Testis (tissue), 2 donors: ENCODE data around the gene FAM171A2.

Experiments
- POLR2A ChIP-seq: fragments of 450-650 bp; IDR thresholded peaks from one replicate; pipeline ENCODE4 v1.6.1; 2017; ENCODE audit warnings: antibody characterized with exemption, mild to moderate bottlenecking, moderate library complexity
- TF ChIP-seq, protein P1 (sequence below), 3 experiments: fragments of 450-650 bp in 2 of 3; fragments of 200-600 bp in 1 of 3; sonication (generic) in 1 of 3; IDR thresholded peaks; one replicate each; pipeline ENCODE4 v1.5.1; 2016 to 2019; ENCODE audit warnings: antibody characterized with exemption in 3 of 3, mild to moderate bottlenecking in 2 of 3, moderate library complexity in 1 of 3

DNA sequence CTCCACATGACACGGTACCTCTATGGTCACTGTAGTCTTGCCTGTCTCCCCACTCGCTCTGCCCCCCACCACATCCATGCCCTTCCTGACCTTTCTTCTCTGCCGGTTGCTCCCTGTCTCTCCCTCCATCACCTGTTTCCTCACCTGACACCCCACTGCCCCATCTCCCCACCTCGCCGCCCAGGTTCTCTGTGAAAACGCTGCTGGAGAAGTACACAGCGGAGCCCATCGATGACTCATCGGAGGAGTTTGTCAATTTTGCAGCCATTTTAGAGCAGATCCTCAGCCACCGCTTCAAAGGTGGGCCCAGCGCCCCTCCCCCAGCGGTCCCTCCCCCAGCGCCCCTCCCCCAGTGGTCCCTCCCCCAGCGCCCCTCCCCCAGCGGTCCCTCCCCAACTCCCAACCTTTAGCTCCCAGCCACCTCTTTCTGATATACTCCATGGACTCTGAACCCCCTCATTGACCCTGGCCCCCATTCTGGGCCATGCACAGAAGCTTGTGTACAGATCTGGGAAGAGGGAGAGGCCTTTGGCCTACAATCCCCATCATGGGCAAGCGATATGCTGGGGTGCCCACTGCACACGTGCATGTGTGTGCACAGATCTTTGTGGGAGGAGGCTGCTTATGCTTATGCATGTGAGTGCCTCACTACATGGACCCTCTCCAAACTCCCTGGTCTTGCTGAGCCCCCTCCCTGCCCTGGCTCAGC is 51.1 kb downstream of the FAM171A2 start:
- TF ChIP-seq, protein P1, sequence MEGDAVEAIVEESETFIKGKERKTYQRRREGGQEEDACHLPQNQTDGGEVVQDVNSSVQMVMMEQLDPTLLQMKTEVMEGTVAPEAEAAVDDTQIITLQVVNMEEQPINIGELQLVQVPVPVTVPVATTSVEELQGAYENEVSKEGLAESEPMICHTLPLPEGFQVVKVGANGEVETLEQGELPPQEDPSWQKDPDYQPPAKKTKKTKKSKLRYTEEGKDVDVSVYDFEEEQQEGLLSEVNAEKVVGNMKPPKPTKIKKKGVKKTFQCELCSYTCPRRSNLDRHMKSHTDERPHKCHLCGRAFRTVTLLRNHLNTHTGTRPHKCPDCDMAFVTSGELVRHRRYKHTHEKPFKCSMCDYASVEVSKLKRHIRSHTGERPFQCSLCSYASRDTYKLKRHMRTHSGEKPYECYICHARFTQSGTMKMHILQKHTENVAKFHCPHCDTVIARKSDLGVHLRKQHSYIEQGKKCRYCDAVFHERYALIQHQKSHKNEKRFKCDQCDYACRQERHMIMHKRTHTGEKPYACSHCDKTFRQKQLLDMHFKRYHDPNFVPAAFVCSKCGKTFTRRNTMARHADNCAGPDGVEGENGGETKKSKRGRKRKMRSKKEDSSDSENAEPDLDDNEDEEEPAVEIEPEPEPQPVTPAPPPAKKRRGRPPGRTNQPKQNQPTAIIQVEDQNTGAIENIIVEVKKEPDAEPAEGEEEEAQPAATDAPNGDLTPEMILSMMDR (IDR thresholded peaks at IDR 0.05) = no peak
- TF ChIP-seq POLR2A = no peak
